ENCODE data around the gene CBX1. TPM values are rescaled to one million over a fixed set of nuclear protein-coding genes. Genes with fewer than 3 reads are reported as not detected.
A peak's percentile ranks its signal among the peaks of the same experiment; 100 is the strongest.

Gene CBX1
- total and polyA plus RNA-seq, 10 of the 15 experiments (the other 5 are each of a cell fraction or from before 2014, with no cell fraction given), result 11.8 to 99.2 (median 43.5) TPM

DNA sequence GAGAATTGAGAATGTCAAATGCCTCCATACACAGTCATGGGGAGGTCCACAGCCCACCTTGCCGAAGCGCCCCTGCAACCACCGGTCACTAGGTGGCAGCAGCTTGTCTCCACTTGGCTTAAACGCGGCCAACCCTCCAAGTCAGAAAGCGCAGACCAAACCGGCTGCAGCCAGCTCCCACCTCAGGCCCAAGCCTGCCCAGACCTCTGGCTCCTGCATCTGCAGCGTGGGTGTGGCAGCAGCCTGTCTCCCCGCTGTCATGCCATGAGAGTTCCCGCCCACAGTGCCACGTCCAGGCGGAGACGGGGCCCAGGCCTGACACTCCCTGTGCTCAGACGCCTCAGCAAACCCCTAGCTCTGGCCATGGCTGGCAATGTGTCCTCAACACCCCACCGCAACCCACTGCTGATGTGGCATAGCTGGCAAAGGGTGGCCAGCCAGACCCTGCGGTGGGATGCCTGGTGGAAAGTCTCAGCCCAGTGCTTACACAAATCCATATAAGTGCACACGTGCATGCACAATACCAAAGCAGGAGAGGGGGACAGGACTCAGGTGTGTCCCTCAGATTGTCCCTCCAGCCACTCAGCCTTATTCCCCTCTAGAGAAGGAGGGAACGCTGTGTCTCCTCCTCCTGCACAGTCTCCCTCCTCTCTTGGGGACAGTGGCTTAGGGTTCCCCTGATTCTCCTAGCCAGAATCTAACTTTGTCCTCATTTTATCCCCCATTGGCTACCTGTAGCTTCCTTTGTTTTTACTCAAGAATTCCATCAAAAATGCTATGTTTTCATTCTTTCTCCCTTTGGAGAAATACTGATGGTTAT lies 74.6 kb downstream of the CBX1 start (continued):
- TF ChIP-seq NRF1 (conservative IDR thresholded peaks at IDR 0.05; ENCODE audit: low read depth, low read length), result no peak
- TF ChIP-seq TBL1XR1 (IDR thresholded peaks at IDR 0.05; ENCODE audit: low read depth, low read length), result no peak
- TF ChIP-seq, protein P1, sequence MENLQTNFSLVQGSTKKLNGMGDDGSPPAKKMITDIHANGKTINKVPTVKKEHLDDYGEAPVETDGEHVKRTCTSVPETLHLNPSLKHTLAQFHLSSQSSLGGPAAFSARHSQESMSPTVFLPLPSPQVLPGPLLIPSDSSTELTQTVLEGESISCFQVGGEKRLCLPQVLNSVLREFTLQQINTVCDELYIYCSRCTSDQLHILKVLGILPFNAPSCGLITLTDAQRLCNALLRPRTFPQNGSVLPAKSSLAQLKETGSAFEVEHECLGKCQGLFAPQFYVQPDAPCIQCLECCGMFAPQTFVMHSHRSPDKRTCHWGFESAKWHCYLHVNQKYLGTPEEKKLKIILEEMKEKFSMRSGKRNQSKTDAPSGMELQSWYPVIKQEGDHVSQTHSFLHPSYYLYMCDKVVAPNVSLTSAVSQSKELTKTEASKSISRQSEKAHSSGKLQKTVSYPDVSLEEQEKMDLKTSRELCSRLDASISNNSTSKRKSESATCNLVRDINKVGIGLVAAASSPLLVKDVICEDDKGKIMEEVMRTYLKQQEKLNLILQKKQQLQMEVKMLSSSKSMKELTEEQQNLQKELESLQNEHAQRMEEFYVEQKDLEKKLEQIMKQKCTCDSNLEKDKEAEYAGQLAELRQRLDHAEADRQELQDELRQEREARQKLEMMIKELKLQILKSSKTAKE (IDR thresholded peaks at IDR 0.05; ENCODE audit: low read depth, poor library complexity, severe bottlenecking), result no peak
- TF ChIP-seq RAD21 (IDR thresholded peaks at IDR 0.05; ENCODE audit: insufficient read depth, low read depth, low read length), result peak; percentile 80
- no peak for TF ChIP-seq IRF4 (IDR thresholded peaks at IDR 0.05; ENCODE audit: low read depth, low read length)
- TF ChIP-seq, protein P2, sequence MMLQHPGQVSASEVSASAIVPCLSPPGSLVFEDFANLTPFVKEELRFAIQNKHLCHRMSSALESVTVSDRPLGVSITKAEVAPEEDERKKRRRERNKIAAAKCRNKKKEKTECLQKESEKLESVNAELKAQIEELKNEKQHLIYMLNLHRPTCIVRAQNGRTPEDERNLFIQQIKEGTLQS (IDR thresholded peaks at IDR 0.05; ENCODE audit: borderline replicate concordance, extremely low read depth, low read depth, low read length), result no peak
- no peak for TF ChIP-seq CEBPB (IDR thresholded peaks at IDR 0.05; ENCODE audit: borderline replicate concordance in 1 of 2, low read depth in 2 of 2, low read length in 2 of 2)
- TF ChIP-seq RAD51 (IDR thresholded peaks at IDR 0.05), result no peak
- TF ChIP-seq, protein P3, sequence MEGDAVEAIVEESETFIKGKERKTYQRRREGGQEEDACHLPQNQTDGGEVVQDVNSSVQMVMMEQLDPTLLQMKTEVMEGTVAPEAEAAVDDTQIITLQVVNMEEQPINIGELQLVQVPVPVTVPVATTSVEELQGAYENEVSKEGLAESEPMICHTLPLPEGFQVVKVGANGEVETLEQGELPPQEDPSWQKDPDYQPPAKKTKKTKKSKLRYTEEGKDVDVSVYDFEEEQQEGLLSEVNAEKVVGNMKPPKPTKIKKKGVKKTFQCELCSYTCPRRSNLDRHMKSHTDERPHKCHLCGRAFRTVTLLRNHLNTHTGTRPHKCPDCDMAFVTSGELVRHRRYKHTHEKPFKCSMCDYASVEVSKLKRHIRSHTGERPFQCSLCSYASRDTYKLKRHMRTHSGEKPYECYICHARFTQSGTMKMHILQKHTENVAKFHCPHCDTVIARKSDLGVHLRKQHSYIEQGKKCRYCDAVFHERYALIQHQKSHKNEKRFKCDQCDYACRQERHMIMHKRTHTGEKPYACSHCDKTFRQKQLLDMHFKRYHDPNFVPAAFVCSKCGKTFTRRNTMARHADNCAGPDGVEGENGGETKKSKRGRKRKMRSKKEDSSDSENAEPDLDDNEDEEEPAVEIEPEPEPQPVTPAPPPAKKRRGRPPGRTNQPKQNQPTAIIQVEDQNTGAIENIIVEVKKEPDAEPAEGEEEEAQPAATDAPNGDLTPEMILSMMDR (IDR thresholded peaks at IDR 0.05 in 2 of 3, conservative IDR thresholded peaks at IDR 0.05 in 1 of 3; ENCODE audit: control insufficient read depth in 2 of 3, extremely low read depth in 1 of 3, insufficient read depth in 1 of 3, low read depth in 3 of 3, low read length in 3 of 3), result peak; percentile 91 to 97 (median 93)
- TF ChIP-seq MTA3 (IDR thresholded peaks at IDR 0.05; ENCODE audit: borderline replicate concordance, low read length), result no peak
- TF ChIP-seq BCL11A (IDR thresholded peaks at IDR 0.05; ENCODE audit: low read depth, low read length), result no peak
- 0 out of 2 replicates have a peak, but pooled peaks have one; percentile 24 for TF ChIP-seq PAX5 (IDR thresholded peaks at IDR 0.05; ENCODE audit: borderline replicate concordance, low read depth, low read length)
- no peak for TF ChIP-seq SREBF2 (IDR thresholded peaks at IDR 0.05; ENCODE audit: low read length)
- TF ChIP-seq, protein P4, sequence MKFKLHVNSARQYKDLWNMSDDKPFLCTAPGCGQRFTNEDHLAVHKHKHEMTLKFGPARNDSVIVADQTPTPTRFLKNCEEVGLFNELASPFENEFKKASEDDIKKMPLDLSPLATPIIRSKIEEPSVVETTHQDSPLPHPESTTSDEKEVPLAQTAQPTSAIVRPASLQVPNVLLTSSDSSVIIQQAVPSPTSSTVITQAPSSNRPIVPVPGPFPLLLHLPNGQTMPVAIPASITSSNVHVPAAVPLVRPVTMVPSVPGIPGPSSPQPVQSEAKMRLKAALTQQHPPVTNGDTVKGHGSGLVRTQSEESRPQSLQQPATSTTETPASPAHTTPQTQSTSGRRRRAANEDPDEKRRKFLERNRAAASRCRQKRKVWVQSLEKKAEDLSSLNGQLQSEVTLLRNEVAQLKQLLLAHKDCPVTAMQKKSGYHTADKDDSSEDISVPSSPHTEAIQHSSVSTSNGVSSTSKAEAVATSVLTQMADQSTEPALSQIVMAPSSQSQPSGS (IDR thresholded peaks at IDR 0.05; ENCODE audit: low read length), result no peak
- TF ChIP-seq, protein P5, sequence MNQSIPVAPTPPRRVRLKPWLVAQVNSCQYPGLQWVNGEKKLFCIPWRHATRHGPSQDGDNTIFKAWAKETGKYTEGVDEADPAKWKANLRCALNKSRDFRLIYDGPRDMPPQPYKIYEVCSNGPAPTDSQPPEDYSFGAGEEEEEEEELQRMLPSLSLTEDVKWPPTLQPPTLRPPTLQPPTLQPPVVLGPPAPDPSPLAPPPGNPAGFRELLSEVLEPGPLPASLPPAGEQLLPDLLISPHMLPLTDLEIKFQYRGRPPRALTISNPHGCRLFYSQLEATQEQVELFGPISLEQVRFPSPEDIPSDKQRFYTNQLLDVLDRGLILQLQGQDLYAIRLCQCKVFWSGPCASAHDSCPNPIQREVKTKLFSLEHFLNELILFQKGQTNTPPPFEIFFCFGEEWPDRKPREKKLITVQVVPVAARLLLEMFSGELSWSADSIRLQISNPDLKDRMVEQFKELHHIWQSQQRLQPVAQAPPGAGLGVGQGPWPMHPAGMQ (IDR thresholded peaks at IDR 0.05; ENCODE audit: borderline replicate concordance), result no peak
- no peak for TF ChIP-seq ZNF217 (IDR thresholded peaks at IDR 0.05)
- peak; percentile 74 for TF ChIP-seq YY1 (IDR thresholded peaks at IDR 0.05; ENCODE audit: low read depth, low read length)
- no peak for TF ChIP-seq EED (IDR thresholded peaks at IDR 0.05; ENCODE audit: low read depth)
- TF ChIP-seq RUNX3 (IDR thresholded peaks at IDR 0.05; ENCODE audit: low read length), result peak; percentile 49
- TF ChIP-seq STAT1 (conservative IDR thresholded peaks at IDR 0.05), result no peak
- no peak for TF ChIP-seq ZNF207 (IDR thresholded peaks at IDR 0.05; ENCODE audit: borderline replicate concordance)
- TF ChIP-seq BHLHE40 (IDR thresholded peaks at IDR 0.05; ENCODE audit: borderline replicate concordance in 1 of 2, low read depth in 2 of 2, low read length in 1 of 2), result peak; percentile 24 to 43; a peak in 2 of 4 replicates
